OCI-M1 (cell line): Measurements from ENCODE around the gene ABCA1.
"Not testable (repeated sequence)": the region's sequence is repeated elsewhere in the genome, so short reads cannot be mapped to it uniquely, and the experiment has no call there.

Experiments used
- DNase-seq: peaks from one replicate; lab custom pipeline; 2025; lab: John Stamatoyannopoulos, UW

The ABCA1 gene

DNA sequence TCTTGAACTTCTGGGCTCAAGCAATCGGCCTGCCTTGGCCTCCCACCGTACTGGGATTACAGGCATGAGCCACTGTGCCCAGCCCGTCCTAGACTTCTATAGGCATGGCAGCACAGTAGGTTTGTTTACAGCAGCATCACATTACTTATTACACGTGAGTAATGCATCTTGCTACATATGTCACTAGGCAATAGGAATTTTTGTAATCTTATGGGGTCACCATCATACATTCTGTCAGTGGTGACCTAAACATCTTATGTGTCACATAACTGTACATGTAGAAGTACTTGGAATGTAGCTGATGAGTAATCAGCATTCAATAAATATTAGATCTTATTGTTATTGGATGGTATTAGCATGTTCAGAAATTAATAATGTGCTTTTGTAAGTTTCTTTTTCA, 22.9 kb upstream of the ABCA1 start:
- DNase-seq = no peak

DNA sequence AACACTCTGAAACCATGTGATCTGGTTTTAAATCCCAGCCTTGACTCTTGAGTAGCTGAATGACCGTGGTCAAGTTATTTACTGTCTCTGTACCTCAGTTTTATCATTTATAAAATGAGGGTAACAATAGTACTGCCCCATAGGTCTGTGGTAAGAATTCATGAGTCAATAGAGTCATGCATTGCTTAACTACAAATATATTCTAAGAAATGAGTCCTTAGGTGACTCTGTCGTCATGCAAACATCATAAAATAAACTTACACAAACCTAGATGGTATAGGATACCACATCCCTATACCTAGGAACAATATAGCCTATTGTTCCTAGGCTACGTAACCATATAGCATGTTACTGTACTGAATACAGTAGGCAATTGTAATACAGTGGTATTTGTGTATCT, 20.3 kb upstream of the ABCA1 start:
- DNase-seq = no peak

DNA sequence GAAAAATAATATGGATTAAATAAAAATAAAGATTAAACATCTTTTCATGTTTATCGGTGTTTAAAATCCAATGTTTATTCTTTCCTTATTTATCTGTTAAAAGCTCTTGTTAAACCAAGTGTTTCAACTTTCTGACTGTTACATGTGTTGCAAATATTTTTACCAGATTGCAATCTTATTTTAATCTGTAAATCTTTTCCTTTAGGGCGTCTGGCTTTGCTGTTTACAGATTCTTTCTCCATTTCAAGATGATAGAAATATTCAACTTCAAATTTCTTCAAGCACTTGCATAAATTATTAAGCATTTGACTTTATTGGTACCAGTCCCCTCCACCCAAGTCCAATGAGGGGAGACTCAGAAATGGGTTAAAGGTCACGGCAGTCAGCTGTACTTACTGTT, 16.9 kb upstream of the ABCA1 start:
- no peak for DNase-seq

DNA sequence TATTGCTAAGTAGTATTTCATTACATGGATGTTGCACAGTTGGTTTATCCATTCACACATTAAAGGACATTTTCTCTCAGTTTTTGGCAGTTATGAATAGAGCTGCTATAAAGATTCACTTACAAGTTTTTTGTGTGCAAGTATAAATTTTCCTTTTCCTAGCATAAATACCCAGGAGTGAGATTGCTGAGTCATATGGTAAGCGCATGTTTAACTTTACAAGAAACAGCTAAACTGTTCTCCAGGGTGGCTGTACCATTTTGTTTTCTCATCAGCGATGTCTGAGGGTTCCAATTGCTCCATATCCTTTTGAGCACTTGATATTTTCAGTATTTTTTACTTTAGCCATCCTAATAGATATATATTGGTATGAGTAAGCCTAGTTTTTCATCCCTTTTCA, 16.4 kb upstream of the ABCA1 start:
- DNase-seq = no peak

DNA sequence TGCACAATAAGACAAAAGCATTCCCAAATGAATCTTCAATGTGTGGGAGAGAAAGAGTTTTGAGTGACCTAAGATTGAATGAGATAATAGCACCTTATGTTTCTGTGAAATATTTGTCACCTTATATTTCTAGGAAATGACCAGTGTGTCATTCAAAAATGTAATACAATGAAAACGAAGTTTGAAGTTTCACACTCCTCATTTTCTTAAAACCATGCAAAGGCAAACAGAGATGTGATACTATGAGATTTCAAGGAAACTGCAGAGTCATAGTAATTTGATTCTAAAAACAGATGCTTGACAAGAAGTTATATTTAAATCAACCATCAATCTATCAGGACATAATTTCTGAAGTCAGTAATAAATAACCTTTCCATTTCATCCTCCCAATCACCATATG, 13.6 kb upstream of the ABCA1 start:
- no peak for DNase-seq

GRCh38 chr9:104936291-104936690, 8.3 kb upstream of the ABCA1 start:
- DNase-seq = no peak

DNA sequence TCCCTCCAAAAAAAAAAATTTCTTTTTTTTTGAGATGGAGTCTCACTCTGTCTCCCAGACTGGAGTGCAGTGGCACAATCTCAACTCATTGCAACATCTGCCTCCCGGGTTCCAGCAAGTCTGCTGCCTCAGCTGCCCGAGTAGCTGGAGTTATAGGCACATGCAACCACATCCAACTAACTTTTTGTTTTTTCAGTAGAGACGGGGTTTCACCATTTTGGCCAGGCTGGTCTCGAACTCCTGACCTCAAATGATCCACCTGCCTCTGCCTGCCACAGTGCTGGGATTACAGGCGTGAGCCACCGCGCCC, 7.5 kb upstream of the ABCA1 start:
- DNase-seq = not testable (repeated sequence)

DNA sequence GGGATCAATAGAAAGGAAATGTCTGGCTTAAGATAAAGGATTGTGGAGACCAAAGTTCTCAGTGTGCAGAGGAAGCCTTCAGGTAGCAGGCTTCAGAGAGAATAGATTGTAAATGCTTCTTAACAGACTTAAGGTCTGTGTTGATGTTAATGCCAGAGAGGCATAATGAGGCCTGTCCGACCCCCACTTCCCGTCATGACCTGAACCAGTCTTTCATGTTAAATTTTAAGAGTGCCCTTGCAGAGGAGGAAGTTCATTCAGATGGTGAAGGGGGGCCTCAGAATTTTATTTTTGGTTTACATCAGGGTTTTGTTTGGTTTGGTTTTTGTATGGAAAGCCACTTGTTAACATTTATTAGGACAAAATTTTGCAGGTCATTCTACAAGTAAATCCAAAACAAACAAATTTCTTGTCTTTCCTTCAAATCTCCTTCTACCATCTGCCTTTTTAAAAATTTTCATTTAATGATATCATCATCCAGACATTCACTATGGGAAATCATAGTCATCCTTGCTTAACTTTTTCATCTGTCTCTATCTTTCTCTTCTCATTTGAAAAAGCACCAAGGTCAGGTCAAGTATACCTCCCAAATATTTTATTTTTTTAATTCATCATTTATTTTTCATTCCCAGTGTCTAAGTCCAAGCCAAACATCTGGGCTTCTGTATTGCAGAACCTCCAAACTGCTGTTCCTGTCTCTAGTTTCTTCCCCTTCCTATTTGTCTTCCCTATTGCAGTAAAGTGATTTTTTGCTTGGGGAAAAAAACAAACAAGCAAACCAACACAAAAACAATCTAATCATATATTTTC, 6.9 kb upstream of the ABCA1 start:
- DNase-seq = no peak

GRCh38 chr9:104933091-104933490, 5.1 kb upstream of the ABCA1 start:
- not testable (repeated sequence) for DNase-seq

DNA sequence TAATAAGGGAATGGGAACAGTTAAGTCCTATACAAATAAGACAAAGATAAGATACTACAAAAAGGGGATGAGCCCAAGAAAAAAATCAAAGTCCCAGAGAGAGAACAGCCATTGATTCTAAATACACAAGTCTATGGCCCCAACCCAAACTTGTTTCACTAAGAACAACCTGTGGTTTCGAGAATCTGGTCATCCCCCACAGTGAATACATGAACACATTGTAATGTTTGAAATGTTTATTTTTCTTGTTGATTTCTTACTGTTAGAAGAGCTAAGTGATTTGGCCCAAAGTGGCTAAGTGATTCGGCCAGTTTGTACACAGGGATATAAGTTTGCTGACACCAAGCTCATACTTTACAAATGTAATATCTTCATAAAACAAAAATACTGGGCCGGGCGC, 3.3 kb upstream of the ABCA1 start:
- DNase-seq = no peak

DNA sequence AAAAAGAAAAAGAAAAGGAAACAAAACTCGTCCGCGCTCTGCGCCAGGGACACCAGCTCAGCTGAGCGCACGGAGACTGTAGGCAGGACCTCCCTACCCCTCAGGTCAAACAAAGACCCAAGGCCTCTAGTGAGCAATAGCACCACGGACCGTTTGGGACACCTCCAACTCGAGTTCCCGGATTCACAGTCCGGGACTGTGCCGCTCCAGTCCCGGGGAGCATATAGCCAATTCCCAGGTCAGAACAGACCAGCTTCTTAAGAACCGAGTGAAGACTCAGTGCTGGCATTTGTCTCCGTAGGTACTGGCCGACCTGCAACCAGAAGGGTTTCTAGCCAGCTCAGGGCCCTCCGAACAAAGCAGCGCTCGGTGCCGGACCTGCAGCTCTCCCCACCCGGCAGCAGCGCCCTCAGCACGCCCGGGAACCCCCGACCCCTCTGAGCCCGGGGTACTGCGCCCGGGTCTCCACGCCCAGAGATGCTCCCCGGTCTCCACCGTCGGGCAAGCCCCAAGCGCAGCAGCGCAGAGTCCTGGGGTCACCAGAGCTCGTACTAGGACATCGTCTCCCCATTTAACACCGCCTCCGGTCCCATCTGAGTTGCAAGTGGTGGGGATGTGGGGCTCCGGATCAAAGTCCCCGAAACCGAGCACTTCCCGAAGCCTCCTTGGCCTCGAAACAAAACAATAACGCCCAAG, 591 bp downstream of the ABCA1 start:
- peak; percentile 63 for DNase-seq

GRCh38 chr9:104923740-104924139, 4.2 kb downstream of the ABCA1 start:
- DNase-seq = no peak

GRCh38 chr9:104923289-104923688, 4.7 kb downstream of the ABCA1 start:
- peak; percentile 74 for DNase-seq

GRCh38 chr9:104922748-104923147, 5.2 kb downstream of the ABCA1 start:
- DNase-seq = not testable (repeated sequence)

- DNase-seq = no peak
Observed at GRCh38 chr9:104921067-104921741, 6.8 kb downstream of the ABCA1 start.

GRCh38 chr9:104915753-104916152, 12.2 kb downstream of the ABCA1 start:
- no peak for DNase-seq

GRCh38 chr9:104915049-104915448, 12.9 kb downstream of the ABCA1 start:
- DNase-seq = no peak

GRCh38 chr9:104914466-104914865, 13.5 kb downstream of the ABCA1 start:
- DNase-seq = peak; percentile 71

- no peak for DNase-seq
Observed at GRCh38 chr9:104912606-104913005, 15.3 kb downstream of the ABCA1 start.

- no peak for DNase-seq
Observed at GRCh38 chr9:104911032-104911607, 16.8 kb downstream of the ABCA1 start.

DNA sequence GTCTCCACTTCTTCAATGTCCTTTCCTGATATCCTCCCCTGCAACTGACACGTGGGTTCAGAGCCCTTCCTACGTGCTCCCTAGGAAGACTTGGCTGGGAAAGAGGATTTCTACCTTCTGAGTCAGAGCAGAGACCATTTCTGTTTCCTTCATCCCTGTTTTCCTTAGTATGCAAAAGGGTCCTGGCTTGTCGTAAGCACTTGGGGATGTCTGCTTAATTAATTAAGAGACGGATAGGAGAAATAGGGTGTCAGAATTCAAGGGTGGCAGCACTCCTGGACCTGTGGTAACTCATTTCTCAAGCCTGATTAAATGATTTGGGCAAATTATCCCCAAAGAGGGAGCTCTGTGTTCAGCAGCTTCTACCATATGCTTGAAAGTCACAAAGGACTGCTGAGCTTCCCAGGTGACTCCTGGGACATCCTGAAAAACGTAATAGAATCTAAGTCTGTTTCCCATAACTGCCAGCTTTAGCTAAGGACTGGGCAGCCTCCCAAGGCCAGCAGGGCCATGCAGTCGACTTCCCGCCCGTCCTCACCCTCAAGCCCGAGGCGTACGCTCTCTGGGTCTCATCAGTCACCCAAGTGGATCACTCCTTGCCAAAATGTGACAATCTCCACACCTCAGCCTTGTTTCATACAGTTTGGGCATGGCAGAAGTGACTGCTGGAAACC, 20.5 kb downstream of the ABCA1 start:
- DNase-seq = no peak
